IgD-negative memory B cell (primary cell): Measurements from ENCODE around the gene CTIF. TPM values are rescaled to one million over a fixed set of nuclear protein-coding genes. Genes with fewer than 3 reads are reported as not detected.

Experiments
- H3K27ac Mint-ChIP-seq, 3 donors: one replicate each; pipeline ENCODE4 v1.8.0; 2020 to 2022; ENCODE audit warnings: mild to moderate bottlenecking in 3 of 3, mixed read lengths in 3 of 3, moderate library complexity in 1 of 3
- H3K27me3 Mint-ChIP-seq: one replicate; pipeline ENCODE4 v1.8.0; 2021; ENCODE audit warnings: mixed read lengths
- H3K36me3 Mint-ChIP-seq: one replicate; pipeline ENCODE4 v1.8.0; 2020; ENCODE audit warnings: mild to moderate bottlenecking, mixed read lengths
- H3K4me1 Mint-ChIP-seq, 3 donors: one replicate each; pipeline ENCODE4 v1.8.0; 2020 to 2022; ENCODE audit warnings: mixed read lengths in 3 of 3, mild to moderate bottlenecking in 1 of 3
- H3K4me3 Mint-ChIP-seq, 4 donors: one replicate each; pipeline ENCODE4 v1.8.0; 2020 to 2022; ENCODE audit warnings: mild to moderate bottlenecking in 4 of 4, mixed read lengths in 4 of 4, moderate library complexity in 3 of 4
- H3K9me3 Mint-ChIP-seq, 3 donors: one replicate each; pipeline ENCODE4 v1.8.0; 2020 to 2021; ENCODE audit warnings: mixed read lengths in 3 of 3, mild to moderate bottlenecking in 1 of 3
- polyA plus RNA-seq: library from polyadenylated mRNA; unstranded; fragments of 300-500 nt; fragmentation: Illumina TruSeq; gene quantifications from one replicate; pipeline ENCODE4 v1.2.3, GENCODE V29; 2021

Gene CTIF
- polyA plus RNA-seq, 1 donor from 2014 or later: not detected

DNA sequence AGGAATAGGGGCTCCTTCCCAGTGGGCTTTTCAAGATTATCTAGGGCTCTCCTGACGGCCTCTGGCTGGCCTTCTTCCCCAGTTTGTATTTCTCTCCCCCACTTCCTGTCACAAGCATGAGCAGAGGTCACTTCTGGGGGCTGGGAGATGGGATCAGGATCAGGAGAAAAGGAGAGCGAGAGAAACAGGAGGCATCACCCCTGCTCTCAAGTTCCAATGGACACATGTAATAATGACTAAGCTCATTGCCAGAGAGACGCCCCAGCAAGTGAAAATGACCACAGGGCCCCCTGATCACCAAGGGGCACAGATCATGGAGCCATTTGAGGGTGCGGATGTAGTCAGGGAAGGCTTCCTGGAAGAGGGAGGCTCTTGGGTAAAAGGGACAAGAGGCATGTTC, 319.8 kb downstream of the CTIF start:
- Mint-ChIP-seq H3K4me1 (peaks cover 0 to 3% (median 0%) of the 10 kb centered on the region in 3 donors), H3K36me3 (peaks cover 2% of the 10 kb centered on the region)

DNA sequence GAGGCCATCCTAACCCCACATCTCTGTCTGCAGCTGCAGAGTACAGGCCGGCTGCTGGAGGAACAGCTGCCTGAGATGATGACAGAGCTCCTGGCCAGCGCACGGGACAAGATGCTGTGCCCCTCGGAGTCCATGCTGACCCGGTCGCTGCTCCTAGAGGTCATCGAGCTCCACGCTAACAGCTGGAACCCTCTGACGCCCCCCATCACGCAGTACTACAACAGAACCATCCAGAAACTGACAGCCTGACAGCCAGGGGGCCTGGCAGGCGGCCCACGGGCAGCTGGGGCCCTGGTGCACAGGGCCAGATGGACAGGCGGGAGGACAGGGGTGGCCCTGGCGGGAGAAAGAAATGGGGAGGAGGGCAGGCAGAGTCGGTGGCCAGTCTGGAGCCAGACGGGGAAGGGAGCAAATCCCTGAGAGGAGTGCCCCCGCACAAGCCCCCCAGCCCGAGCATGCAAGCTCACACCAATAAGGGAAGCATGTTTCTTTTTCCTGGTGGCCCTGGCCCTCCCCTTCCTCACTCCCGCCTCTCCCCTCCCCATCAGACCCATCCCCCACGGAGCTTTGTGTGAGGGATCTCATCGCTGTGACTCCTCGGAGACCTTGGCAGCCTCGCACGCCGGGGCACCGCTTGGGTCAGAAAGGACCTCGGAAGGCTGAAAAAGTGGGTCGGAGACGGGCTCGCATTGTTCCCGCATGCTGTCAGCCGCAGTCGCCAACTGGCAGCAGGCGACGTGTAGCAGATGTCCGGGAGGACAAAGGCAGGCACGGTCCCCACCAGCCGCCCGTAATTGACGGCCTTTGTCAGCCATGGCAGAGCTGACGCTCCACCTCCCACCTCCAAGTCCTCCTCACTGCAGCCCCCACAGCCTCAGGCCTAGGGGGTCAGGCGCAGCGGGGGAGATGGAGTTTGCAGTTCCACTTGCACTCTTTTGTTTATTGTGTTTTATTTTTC, 320.8 kb downstream of the CTIF start:
- no peak overlapping the region for H3K4me3 Mint-ChIP-seq
- H3K36me3 Mint-ChIP-seq: peaks cover 2% of the 10 kb centered on the region
- H3K4me1 Mint-ChIP-seq: peaks cover 0 to 3% (median 0%) of the 10 kb centered on the region in 3 donors
- no peak overlapping the region for H3K27ac Mint-ChIP-seq
- H3K9me3 Mint-ChIP-seq: no peaks in the 10 kb centered on the region
- no peaks in the 10 kb centered on the region for H3K27me3 Mint-ChIP-seq

More for the DNA sequence above, 319.8 kb downstream of the CTIF start:
- Mint-ChIP-seq H3K27me3 (no peaks in the 10 kb centered on the region), H3K27ac (peak overlapping the region in 1 of 3 donors; percentile 14), H3K9me3 (no peaks in the 10 kb centered on the region), H3K4me3 (no peak overlapping the region)

DNA sequence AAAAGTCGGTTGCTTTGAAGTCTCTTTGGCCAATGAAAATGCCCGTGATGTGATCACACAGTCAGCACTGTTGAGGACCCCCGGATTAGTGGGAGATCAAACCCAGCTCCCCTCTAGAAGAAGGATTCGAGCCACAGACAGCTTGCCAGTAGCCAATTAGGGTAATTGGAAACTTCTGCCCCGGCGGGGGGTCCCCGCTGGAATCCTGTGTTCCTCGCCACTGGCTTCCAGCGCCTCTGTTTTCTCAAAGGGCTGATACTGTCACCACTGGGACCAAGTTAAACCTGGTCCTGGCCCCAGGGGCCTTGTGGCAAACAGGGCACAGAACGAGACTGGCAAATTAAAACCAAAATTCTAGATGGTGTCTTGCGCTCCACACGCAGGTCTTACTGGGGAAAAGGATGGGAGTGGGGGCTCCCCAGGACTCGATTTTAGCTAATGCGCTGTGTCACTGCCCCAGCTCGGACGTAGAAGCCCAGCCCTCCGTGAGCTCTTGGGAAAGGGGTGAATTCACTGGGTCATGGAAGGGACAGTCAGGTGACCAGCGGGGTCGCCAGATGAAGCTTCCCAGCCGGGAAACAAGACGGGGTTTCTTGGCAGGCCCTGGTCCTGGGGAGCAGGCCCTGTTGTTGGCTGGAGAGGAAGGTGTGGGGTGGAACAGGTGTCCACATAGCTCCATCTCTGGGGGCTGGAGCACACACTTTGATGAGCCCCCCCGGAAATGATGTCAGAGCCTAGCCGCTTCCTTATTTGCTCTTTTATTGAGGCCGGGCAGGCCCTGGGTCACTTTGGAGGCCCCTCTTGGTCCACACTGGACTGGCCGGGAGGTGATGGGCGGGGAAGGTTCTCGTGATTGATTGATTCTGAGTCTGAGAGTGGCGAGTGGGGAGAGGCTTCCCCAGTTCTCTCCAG, 321.7 kb downstream of the CTIF start:
- no peaks in the 10 kb centered on the region for H3K27me3 Mint-ChIP-seq
- H3K4me3 Mint-ChIP-seq: no peak overlapping the region
- H3K4me1 Mint-ChIP-seq: peaks cover 0 to 3% (median 0%) of the 10 kb centered on the region in 3 donors
- no peaks in the 10 kb centered on the region for H3K9me3 Mint-ChIP-seq
- no peaks in the 10 kb centered on the region for H3K36me3 Mint-ChIP-seq
- no peak overlapping the region for H3K27ac Mint-ChIP-seq

DNA sequence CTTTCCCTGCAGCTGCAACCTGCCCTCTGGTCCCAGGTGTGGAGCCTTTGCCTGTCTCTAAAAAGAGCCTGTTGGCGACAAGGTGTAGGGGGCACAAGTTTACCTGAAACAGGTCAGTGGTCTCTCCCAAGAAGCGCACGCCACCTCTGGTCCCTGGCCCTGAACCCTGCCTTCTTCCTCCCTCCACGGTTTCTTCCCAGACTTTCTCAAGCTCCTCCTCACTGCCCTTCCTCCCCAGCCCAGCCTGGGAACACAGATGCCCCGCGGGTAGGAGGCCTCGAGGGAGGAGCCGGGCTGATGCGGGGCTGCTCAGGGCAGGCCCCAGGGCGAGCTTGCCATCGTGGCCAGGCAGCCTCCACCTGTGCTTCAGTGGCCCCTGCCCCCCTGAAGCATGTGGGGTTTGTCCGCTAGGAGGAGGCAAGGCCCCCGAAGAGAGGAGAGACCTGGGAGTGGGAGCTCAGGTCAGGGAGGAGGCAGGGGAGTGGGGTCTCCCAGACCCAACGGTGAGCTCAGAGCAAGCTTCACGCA, 322.4 kb downstream of the CTIF start:
- no peaks in the 10 kb centered on the region for H3K9me3 Mint-ChIP-seq
- no peaks in the 10 kb centered on the region for H3K4me1 Mint-ChIP-seq
- no peak overlapping the region for H3K27ac Mint-ChIP-seq

DNA sequence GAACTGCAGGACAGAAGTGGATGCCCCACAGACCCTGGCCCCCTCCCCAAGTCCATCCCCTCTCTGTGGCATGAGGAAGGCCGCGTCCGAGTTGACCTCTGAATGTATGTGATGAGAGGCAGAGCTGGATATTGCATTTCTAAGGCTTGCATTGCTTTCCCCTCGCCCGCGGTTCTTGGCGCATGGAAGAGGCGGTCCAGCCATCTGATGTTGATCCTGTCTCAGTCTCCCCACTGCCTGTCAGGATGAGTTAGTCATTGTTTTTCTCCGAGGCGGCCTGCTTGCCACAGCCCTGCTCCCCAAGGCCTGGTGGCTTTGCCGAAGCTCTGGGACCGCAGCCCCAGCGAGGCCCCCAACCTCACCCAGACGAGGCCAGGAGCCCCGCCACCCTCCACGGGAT, 323.3 kb downstream of the CTIF start:
- no peaks in the 10 kb centered on the region for H3K4me1 Mint-ChIP-seq
- no peak overlapping the region for H3K27ac Mint-ChIP-seq
- no peaks in the 10 kb centered on the region for H3K27me3 Mint-ChIP-seq
- H3K36me3 Mint-ChIP-seq: no peaks in the 10 kb centered on the region
- no peak overlapping the region for H3K4me3 Mint-ChIP-seq
- no peaks in the 10 kb centered on the region for H3K9me3 Mint-ChIP-seq

More for the DNA sequence above, 322.4 kb downstream of the CTIF start:
- Mint-ChIP-seq H3K36me3 (no peaks in the 10 kb centered on the region), H3K4me3 (no peak overlapping the region), H3K27me3 (no peaks in the 10 kb centered on the region)

DNA sequence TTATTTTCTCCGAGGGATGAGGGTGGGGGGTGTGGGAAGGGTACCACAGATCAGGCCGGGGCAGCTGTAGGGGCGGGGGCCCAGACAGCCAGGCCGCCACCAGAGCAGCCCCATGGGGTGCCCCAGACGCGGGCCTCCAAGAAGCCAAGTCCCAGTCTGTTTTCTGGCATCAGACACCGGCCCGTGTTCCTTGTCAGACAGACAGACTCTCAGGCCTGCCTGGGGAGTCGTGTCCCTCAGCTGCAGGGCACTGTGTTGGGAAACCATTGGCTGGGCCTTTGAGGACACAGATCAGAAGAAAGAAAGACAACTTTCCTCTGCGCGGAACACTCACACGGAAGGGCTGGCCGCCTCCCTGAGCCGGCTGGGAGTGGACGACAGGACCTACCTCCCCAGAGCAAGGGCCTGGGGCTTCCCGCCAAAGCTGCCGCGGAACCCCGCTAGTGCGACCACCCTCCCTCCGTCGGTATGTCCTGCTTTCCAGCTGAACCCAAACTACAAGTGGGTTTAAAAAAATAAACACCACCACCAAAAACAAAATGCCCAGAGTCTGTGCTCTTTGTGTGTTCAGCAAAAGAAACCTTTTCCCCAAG, 323.9 kb downstream of the CTIF start:
- Mint-ChIP-seq H3K4me1 (no peaks in the 10 kb centered on the region), H3K27ac (no peak overlapping the region), H3K27me3 (no peaks in the 10 kb centered on the region), H3K4me3 (no peak overlapping the region), H3K9me3 (no peaks in the 10 kb centered on the region), H3K36me3 (no peaks in the 10 kb centered on the region)

DNA sequence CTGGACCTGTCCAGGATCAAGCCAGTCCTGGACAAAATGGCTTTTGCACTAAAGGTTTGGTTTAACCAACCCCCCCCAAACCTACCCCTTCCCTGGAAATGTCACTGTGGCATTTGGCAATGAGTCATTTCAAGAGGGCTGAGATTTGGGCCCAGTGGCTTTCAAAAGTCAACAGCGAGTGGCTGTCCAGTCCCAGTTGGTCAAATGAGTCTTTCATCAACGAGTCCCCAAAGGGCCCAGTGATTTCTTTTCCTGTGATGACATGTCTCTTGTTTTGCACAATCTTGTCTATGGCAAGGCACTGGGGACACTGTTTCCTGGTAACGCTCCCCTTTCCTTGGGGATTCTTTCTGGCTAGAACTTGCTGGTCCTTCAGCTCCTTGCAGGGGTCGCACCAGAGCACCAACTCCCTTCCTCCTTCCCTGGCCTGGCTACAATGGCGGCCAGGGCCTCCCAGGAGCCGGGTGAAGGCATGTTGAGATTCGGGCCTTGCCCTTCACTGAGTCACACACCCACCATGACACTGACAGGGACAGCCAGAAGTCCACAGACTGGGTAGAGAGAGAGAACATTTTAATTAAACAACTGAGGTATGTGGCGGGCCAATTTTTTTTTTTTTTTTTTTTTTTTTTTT, 324.7 kb downstream of the CTIF start:
- Mint-ChIP-seq H3K9me3 (no peaks in the 10 kb centered on the region), H3K4me1 (peaks cover 4 to 6% (median 5%) of the 10 kb centered on the region in 3 donors), H3K4me3 (no peak overlapping the region), H3K27me3 (no peaks in the 10 kb centered on the region), H3K36me3 (no peaks in the 10 kb centered on the region), H3K27ac (no peak overlapping the region)

DNA sequence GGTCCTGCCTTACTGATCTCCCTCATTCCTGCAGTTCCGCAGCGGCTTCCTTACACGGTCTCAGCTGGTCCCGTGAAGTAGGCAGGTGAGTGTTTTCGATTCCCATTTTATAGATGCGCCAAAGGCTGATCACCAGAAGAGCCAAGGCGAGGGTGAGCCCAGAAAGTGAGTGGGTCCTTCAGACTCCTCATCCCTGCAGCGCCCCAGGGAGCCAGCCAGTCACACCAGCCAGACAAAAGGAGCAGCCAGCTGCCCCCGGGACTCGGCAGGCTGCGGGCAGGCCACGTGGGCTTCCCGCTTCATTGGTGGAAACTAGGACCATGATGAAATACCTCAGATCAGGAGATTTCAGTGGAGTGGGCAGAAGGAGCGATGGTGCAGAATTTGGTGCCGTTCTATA, 326.0 kb downstream of the CTIF start:
- H3K4me1 Mint-ChIP-seq: peaks cover 12 to 13% (median 13%) of the 10 kb centered on the region in 3 donors
- no peak overlapping the region for H3K4me3 Mint-ChIP-seq
- H3K27me3 Mint-ChIP-seq: no peaks in the 10 kb centered on the region
- H3K36me3 Mint-ChIP-seq: no peaks in the 10 kb centered on the region
- H3K9me3 Mint-ChIP-seq: no peaks in the 10 kb centered on the region
- H3K27ac Mint-ChIP-seq: peak overlapping the region in 1 of 3 donors; percentile 27

DNA sequence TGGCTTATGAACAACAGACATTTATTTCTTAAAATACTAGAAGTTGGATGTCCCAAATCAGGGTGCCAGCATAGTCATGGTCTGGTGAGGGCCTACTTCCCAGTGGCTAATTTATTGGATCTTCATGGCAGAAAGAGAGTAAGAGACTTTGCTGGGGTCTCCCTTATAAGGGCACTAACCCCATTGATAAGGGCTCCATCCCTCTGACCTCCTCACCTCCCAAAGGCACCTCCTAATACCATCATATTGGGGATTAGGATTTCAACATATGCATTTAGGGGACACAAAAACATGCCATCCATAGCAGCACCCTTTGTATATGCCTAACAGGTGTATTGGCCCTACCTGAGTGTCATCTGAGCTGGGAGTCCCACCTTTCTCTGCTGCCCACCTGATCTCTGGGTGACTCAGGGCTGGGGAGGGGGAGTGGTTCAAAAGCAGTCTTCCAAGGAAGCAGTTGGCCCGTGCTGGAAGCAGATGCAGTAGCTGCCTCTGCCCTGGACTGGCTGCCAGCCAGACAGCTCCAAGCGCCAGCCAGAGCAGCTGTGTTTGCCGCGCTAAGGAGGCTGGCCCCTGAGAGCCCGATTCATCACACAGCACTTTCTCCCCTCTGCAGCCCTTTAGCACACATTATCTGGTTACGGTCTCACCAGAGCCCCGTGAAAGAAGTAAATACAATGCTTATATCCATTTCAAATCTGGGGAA, 327.4 kb downstream of the CTIF start:
- no peak overlapping the region for H3K4me3 Mint-ChIP-seq
- no peaks in the 10 kb centered on the region for H3K36me3 Mint-ChIP-seq
- no peaks in the 10 kb centered on the region for H3K9me3 Mint-ChIP-seq
- H3K27me3 Mint-ChIP-seq: no peaks in the 10 kb centered on the region
- H3K27ac Mint-ChIP-seq: no peak overlapping the region
- peaks cover 12 to 13% (median 13%) of the 10 kb centered on the region in 3 donors for H3K4me1 Mint-ChIP-seq

DNA sequence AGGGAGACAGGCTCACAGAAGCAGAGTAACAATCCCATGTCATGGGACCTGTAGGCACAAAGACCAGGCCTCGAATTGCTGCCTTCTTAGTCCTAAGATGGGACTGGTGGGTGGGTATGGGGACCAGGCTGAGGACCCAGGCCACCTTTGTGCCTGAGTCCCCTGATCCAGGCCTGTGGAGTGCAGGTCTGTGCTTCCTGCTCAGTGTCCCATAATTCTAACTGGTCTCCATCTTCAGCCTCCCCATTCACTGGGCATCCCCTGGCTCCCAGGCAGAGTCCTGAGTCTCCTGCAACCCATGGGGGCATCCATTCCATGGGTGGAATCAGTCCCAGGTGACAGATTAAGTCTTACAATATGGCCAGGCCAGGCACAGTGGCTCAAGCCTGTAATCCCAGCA, 328.0 kb downstream of the CTIF start:
- Mint-ChIP-seq H3K4me3 (no peak overlapping the region), H3K27ac (peak overlapping the region in 1 of 3 donors; percentile 50), H3K4me1 (peaks cover 12 to 13% (median 13%) of the 10 kb centered on the region in 3 donors), H3K36me3 (no peaks in the 10 kb centered on the region), H3K27me3 (no peaks in the 10 kb centered on the region), H3K9me3 (no peaks in the 10 kb centered on the region)

DNA sequence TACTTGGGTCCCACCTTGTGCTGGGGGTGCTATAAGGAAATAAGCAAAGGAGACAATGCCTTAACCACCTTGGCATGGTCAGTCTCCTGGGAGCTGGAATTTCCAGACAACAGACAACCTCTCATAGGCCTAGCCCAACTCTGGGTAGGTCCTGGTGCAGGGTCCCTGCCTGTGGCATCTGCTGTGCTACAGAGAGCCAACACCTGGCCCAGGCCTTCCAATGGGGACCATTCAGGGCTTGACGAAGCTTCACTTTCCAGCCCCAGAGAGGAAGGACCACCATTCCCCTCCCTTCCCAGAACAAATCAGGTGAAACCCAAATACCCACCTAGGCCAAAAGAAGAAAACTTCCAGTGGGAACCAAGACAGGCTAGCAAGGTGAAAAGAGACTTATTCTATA, 329.1 kb downstream of the CTIF start:
- Mint-ChIP-seq H3K9me3 (no peaks in the 10 kb centered on the region), H3K4me1 (peaks cover 12 to 13% (median 13%) of the 10 kb centered on the region in 3 donors), H3K27me3 (no peaks in the 10 kb centered on the region), H3K4me3 (peak overlapping the region in 1 of 4 donors; percentile 73), H3K27ac (peak overlapping the region; percentile 83 to 95 (median 87)), H3K36me3 (no peaks in the 10 kb centered on the region)

DNA sequence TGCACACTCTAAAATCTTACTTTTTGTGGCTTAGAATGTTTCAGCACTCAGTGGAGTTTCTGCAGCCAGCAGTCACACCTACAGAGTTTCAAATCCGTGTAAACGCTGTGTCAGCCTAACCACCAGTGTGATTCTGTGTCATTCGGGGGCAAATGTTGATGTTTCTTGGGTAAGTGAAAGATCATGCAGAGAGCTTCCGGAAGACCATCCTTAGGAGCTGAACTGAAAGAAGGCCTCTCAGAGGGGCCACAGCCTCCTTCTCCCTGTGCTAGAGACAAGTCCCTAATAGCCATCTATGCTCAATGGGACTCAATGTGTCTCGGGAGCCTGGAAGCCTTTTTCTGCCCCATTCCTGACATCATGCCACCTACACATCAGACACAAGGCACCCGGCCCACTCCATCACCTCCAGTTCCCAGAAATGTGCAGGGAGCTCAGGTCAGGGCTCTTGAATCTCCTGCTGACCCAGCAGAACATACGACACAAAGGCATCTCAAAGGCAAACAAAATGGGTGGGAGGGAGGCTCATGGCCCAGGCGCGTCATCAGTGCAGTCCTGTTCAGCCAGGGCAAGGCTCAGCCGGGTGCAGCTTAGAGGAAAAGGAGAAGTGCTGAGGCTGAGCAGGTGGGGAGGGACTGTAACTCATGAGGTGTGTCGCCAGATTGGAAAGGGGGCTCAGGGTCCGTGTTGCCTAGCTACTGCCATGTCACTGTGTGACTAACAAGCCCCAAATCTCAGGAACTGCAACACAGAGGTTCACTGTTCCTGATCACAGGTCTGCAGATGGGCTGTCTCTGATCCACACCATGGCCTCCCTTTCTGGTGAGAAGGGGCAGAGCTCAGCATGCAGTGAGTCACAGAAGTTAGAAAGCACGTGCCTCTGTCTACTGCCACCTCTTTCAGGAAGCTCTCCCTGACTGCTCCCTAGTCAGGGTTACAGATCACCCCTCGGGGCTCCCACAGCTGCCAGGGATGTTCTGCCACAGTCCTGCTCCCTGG, 329.9 kb downstream of the CTIF start:
- Mint-ChIP-seq H3K27me3 (no peaks in the 10 kb centered on the region), H3K4me3 (peak overlapping the region in 3 of 4 donors; percentile 31 to 69 (median 50)), H3K27ac (peak overlapping the region; percentile 83 to 95 (median 87)), H3K4me1 (peaks cover 12 to 13% (median 13%) of the 10 kb centered on the region in 3 donors), H3K36me3 (no peaks in the 10 kb centered on the region), H3K9me3 (no peaks in the 10 kb centered on the region)

DNA sequence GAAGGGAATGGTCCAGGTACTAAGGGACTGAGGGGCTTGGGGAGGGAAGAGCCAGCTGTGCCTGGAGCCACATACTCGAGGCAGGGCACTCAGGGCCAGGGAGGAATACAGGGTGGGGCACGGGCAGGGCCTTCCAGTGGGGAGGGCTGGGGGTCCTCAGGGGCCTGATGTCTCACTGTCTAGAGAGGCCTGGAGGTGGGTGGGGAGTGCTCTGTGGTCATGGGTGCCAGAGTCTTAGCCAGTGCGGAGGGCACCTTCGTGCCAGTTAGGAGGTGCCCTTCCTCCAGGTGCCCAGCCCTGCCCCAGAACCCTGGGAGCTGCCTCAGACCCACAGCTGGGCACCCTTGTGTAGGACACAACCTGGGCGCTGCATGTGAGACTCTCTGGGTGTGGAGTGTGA, 330.8 kb downstream of the CTIF start:
- Mint-ChIP-seq H3K4me3 (no peak overlapping the region), H3K9me3 (no peaks in the 10 kb centered on the region), H3K27ac (peak overlapping the region; percentile 83 to 95 (median 87)), H3K4me1 (peaks cover 12 to 13% (median 13%) of the 10 kb centered on the region in 3 donors), H3K36me3 (no peaks in the 10 kb centered on the region), H3K27me3 (no peaks in the 10 kb centered on the region)
